ENCODE measurements around the gene ZNF672. TPM values are rescaled to one million over a fixed set of nuclear protein-coding genes. Genes with fewer than 3 reads are reported as not detected.
"Not testable (repeated sequence)": the region's sequence is repeated elsewhere in the genome, so short reads cannot be mapped to it uniquely, and the experiment has no call there.

The ZNF672 gene
- polyA plus RNA-seq, 1 of the 3 experiments (the other 2 are of a cell fraction): 14.2 TPM

- H3K79me2 ChIP-seq (ENCODE audit: insufficient read depth): no peaks in the 10 kb centered on the region
These were observed 35.6 kb upstream of the ZNF672 start for GRCh38 chr1:248802454-248802853.

GRCh38 chr1:248803501-248803900 is 34.5 kb upstream of the ZNF672 start:
- 33% methylated on average over 15 of the region's 15 CpGs for WGBS (ENCODE audit: low lambda C conversion rate)
- POLR2A ChIA-PET: interaction anchor here (0.6 kb wide), 1 partner anchor 22 kb away, joined by 3 read pairs; no protein-coding TSS in a partner anchor

More at GRCh38 chr1:248802454-248802853, 35.6 kb upstream of the ZNF672 start:
- H3K4me2 ChIP-seq: no peak overlapping the region
- TF ChIP-seq FOSL2 (IDR thresholded peaks at IDR 0.05; ENCODE audit: borderline replicate concordance, low read depth): no peak
- no peak for TF ChIP-seq NFIC (IDR thresholded peaks at IDR 0.05; ENCODE audit: borderline replicate concordance)
- TF ChIP-seq SIN3A (IDR thresholded peaks at IDR 0.05; ENCODE audit: borderline replicate concordance, low read depth, low read length): no peak
- TF ChIP-seq TEAD4 (IDR thresholded peaks at IDR 0.05; ENCODE audit: borderline replicate concordance, insufficient read depth): no peak
- TF ChIP-seq SMC3 (IDR thresholded peaks at IDR 0.05; ENCODE audit: low read depth, low read length): no peak
- no peak for TF ChIP-seq ELF1 (IDR thresholded peaks at IDR 0.05)
- no peak for TF ChIP-seq YY1 (IDR thresholded peaks at IDR 0.05; ENCODE audit: low read depth)
- TF ChIP-seq, protein P1, sequence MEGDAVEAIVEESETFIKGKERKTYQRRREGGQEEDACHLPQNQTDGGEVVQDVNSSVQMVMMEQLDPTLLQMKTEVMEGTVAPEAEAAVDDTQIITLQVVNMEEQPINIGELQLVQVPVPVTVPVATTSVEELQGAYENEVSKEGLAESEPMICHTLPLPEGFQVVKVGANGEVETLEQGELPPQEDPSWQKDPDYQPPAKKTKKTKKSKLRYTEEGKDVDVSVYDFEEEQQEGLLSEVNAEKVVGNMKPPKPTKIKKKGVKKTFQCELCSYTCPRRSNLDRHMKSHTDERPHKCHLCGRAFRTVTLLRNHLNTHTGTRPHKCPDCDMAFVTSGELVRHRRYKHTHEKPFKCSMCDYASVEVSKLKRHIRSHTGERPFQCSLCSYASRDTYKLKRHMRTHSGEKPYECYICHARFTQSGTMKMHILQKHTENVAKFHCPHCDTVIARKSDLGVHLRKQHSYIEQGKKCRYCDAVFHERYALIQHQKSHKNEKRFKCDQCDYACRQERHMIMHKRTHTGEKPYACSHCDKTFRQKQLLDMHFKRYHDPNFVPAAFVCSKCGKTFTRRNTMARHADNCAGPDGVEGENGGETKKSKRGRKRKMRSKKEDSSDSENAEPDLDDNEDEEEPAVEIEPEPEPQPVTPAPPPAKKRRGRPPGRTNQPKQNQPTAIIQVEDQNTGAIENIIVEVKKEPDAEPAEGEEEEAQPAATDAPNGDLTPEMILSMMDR (IDR thresholded peaks at IDR 0.05): no peak
- TF ChIP-seq, protein P2, sequence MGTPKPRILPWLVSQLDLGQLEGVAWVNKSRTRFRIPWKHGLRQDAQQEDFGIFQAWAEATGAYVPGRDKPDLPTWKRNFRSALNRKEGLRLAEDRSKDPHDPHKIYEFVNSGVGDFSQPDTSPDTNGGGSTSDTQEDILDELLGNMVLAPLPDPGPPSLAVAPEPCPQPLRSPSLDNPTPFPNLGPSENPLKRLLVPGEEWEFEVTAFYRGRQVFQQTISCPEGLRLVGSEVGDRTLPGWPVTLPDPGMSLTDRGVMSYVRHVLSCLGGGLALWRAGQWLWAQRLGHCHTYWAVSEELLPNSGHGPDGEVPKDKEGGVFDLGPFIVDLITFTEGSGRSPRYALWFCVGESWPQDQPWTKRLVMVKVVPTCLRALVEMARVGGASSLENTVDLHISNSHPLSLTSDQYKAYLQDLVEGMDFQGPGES (IDR thresholded peaks at IDR 0.05; ENCODE audit: low read depth, low read length): no peak
- TF ChIP-seq USF1 (IDR thresholded peaks at IDR 0.05; ENCODE audit: borderline replicate concordance, low read depth): no peak
- TF ChIP-seq RAD21 (IDR thresholded peaks at IDR 0.05; ENCODE audit: low read length): no peak
- no peak for TF ChIP-seq TCF12 (IDR thresholded peaks at IDR 0.05)
- no peak for TF ChIP-seq GATA2 (CRISPR knock-in tag; IDR thresholded peaks at IDR 0.05)
- no peak for TF ChIP-seq JUND (IDR thresholded peaks at IDR 0.05)
- no peak for TF ChIP-seq NRF1 (IDR thresholded peaks at IDR 0.05; ENCODE audit: low read depth, low read length)
- H4K20me1 ChIP-seq (ENCODE audit: insufficient read depth): no peaks in the 10 kb centered on the region
- H3K9ac ChIP-seq: no peak overlapping the region
- no peaks in the 10 kb centered on the region for H3F3A ChIP-seq (replicated peaks; ENCODE audit: insufficient read depth)
- H3K36me3 ChIP-seq (replicated peaks in 1 of 2; ENCODE audit: control insufficient read depth in 1 of 2, insufficient read depth in 2 of 2, low read length in 1 of 2): no peaks in the 10 kb centered on the region
- no peaks in the 10 kb centered on the region; a peak in 1 of 4 replicates for H3K4me1 ChIP-seq (ENCODE audit: control insufficient read depth in 1 of 2, insufficient read depth in 2 of 2, low read depth in 1 of 2, low read length in 1 of 2)
- H3K27ac ChIP-seq (ENCODE audit: low read depth in 2 of 2, low read length in 1 of 2): no peak overlapping the region
- H3K9me2 ChIP-seq: no peaks in the 10 kb centered on the region
- no peak overlapping the region for H3K4me3 ChIP-seq (ENCODE audit: low read depth in 2 of 2, low read length in 1 of 2)
- no peak for DNase-seq
- WGBS (ENCODE audit: low lambda C conversion rate): 33% methylated on average over 6 of the region's 6 CpGs
- CTCF ChIA-PET: no interaction called here
- POLR2A ChIA-PET: no interaction called here
- H3K9me3 ChIP-seq: no peaks in the 10 kb centered on the region
- H2AFZ ChIP-seq (ENCODE audit: low read depth): no peak overlapping the region
- H3K27me3 ChIP-seq (ENCODE audit: insufficient read depth): peaks cover 32% of the 10 kb centered on the region; the same call in 1 of the 2 replicates

More at GRCh38 chr1:248803501-248803900, 34.5 kb upstream of the ZNF672 start:
- not testable (repeated sequence) for H4K20me1 ChIP-seq (ENCODE audit: insufficient read depth); H3K36me3 ChIP-seq (replicated peaks in 1 of 2; ENCODE audit: control insufficient read depth in 1 of 2, insufficient read depth in 2 of 2, low read length in 1 of 2); H3K4me2 ChIP-seq; H3K4me1 ChIP-seq (ENCODE audit: control insufficient read depth in 1 of 2, insufficient read depth in 2 of 2, low read depth in 1 of 2, low read length in 1 of 2); H3K9me2 ChIP-seq; H3K79me2 ChIP-seq (ENCODE audit: insufficient read depth); DNase-seq; H3K9me3 ChIP-seq; H3F3A ChIP-seq (replicated peaks; ENCODE audit: insufficient read depth); H3K4me3 ChIP-seq (ENCODE audit: low read depth in 2 of 2, low read length in 1 of 2); H3K27ac ChIP-seq (ENCODE audit: low read depth in 2 of 2, low read length in 1 of 2); H3K9ac ChIP-seq; H2AFZ ChIP-seq (ENCODE audit: low read depth)
- CTCF ChIA-PET: interaction anchor here (0.6 to 9.9 kb wide), 4 partner anchors 69 to 560 kb away, joined by 5 to 122 read pairs (median 6); no protein-coding TSS in a partner anchor
- H3K27me3 ChIP-seq (ENCODE audit: insufficient read depth): peaks cover 32% of the 10 kb centered on the region; the same call in 1 of the 2 replicates

All from SK-N-SH (cell line).